ENCODE measurements around the gene TRIM69. TPM values are rescaled to one million over a fixed set of nuclear protein-coding genes. Genes with fewer than 3 reads are reported as not detected.
"Not testable (repeated sequence)": the region's sequence is repeated elsewhere in the genome, so short reads cannot be mapped to it uniquely, and the experiment has no call there.

TRIM69 gene
- total RNA-seq, 1 donor from 2014 or later, result 24.9 TPM

DNA sequence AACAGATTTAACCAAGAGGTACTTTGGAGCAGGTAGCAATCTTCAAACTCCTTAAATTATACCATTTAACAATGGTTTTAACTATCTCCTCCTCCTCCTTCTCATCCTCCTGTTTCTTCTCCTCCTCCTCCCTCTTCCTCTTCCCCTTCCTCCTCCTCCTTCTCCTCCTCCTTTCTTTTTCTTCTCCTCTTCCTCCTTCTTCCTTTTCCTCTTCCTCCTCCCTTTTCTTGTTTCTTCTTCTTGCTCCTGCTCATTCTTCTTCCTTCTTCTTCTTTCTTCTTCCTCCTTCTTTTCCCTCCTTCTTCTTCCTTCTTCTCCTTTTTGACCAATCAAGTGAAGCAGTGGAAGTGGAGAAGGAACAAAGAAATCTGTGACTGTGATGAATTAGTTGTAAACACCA, 39.3 kb upstream of the TRIM69 start:
- H3K4me3 Mint-ChIP-seq, result no peak overlapping the region
- H3K36me3 Mint-ChIP-seq, result no peaks in the 10 kb centered on the region
- peaks cover 5% of the 10 kb centered on the region for H3K9me3 Mint-ChIP-seq
- H3K27me3 Mint-ChIP-seq, result peaks cover 29% of the 10 kb centered on the region
- H3K4me1 Mint-ChIP-seq (ENCODE audit: unreplicated experiment), result no peaks in the 10 kb centered on the region
- DNase-seq (ENCODE audit: extremely low spot score, unreplicated experiment), result no peak
- H3K27ac Mint-ChIP-seq, result no peak overlapping the region
- TF ChIP-seq, protein P1, sequence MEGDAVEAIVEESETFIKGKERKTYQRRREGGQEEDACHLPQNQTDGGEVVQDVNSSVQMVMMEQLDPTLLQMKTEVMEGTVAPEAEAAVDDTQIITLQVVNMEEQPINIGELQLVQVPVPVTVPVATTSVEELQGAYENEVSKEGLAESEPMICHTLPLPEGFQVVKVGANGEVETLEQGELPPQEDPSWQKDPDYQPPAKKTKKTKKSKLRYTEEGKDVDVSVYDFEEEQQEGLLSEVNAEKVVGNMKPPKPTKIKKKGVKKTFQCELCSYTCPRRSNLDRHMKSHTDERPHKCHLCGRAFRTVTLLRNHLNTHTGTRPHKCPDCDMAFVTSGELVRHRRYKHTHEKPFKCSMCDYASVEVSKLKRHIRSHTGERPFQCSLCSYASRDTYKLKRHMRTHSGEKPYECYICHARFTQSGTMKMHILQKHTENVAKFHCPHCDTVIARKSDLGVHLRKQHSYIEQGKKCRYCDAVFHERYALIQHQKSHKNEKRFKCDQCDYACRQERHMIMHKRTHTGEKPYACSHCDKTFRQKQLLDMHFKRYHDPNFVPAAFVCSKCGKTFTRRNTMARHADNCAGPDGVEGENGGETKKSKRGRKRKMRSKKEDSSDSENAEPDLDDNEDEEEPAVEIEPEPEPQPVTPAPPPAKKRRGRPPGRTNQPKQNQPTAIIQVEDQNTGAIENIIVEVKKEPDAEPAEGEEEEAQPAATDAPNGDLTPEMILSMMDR (conservative IDR thresholded peaks at IDR 0.05), result no peak

DNA sequence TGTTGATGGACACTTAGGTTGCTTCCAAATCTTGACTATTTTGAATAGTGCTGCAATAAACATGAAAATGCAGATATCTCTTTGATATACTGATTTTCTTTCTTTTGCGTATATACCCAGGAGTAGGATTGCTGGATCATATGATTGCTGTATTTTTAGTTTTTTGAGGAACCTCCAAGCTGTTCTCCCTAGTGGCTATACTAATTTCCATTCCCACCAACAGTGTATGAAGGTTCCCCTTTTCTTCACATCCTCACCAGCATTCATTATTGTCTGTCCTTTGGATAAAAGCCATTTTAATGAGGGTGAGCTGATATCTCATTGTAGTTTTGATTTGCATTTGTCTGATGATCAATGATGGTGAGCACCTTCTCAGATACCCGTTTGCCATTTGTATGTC, 37.7 kb upstream of the TRIM69 start:
- no peaks in the 10 kb centered on the region for H3K36me3 Mint-ChIP-seq
- TF ChIP-seq, protein P1 (conservative IDR thresholded peaks at IDR 0.05), result no peak
- H3K27ac Mint-ChIP-seq, result no peak overlapping the region
- H3K27me3 Mint-ChIP-seq, result peaks cover 29% of the 10 kb centered on the region
- no peaks in the 10 kb centered on the region for H3K4me1 Mint-ChIP-seq (ENCODE audit: unreplicated experiment)
- H3K9me3 Mint-ChIP-seq, result peaks cover 5% of the 10 kb centered on the region
- no peak for DNase-seq (ENCODE audit: extremely low spot score, unreplicated experiment)
- H3K4me3 Mint-ChIP-seq, result no peak overlapping the region

GRCh38 chr15:44700676-44701075, 35.7 kb upstream of the TRIM69 start:
- not testable (repeated sequence) for H3K27ac Mint-ChIP-seq; H3K4me1 Mint-ChIP-seq (ENCODE audit: unreplicated experiment); H3K36me3 Mint-ChIP-seq; DNase-seq (ENCODE audit: extremely low spot score, unreplicated experiment); H3K9me3 Mint-ChIP-seq; H3K4me3 Mint-ChIP-seq
- peaks cover 28% of the 10 kb centered on the region for H3K27me3 Mint-ChIP-seq

GRCh38 chr15:44705986-44706385, 30.3 kb upstream of the TRIM69 start:
- H3K27ac Mint-ChIP-seq, result no peak overlapping the region
- DNase-seq (ENCODE audit: extremely low spot score, unreplicated experiment), result no peak
- H3K4me1 Mint-ChIP-seq (ENCODE audit: unreplicated experiment), result peaks cover 1% of the 10 kb centered on the region
- H3K27me3 Mint-ChIP-seq, result no peaks in the 10 kb centered on the region
- H3K36me3 Mint-ChIP-seq, result no peaks in the 10 kb centered on the region
- H3K9me3 Mint-ChIP-seq, result no peaks in the 10 kb centered on the region
- H3K4me3 Mint-ChIP-seq, result no peak overlapping the region
- TF ChIP-seq, protein P1 (conservative IDR thresholded peaks at IDR 0.05), result no peak

DNA sequence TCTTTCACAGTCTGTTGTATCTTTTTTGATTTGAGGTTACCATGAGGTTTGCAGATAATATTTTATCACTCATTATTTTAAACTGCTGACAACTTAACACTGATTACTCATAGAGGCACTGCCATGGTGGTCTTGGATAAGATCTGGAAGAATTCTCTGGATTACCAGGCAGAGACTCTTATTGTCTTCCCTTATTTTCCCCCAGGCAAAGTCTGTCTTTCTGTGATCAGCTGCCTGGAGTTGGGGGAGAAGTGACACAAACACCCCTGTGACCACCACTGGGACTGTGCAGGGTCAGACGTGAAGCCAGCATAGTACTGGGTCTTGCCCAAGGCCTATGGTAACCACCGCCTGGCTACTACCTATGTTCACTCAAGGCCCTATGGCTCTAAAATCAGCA, 29.9 kb upstream of the TRIM69 start:
- Mint-ChIP-seq H3K27ac (no peak overlapping the region), H3K36me3 (no peaks in the 10 kb centered on the region), H3K4me3 (no peak overlapping the region), H3K27me3 (no peaks in the 10 kb centered on the region), H3K9me3 (no peaks in the 10 kb centered on the region), H3K4me1 (ENCODE audit: unreplicated experiment) (peaks cover 3% of the 10 kb centered on the region)
- DNase-seq (ENCODE audit: extremely low spot score, unreplicated experiment), result no peak
- TF ChIP-seq, protein P1 (conservative IDR thresholded peaks at IDR 0.05), result no peak

- no peaks in the 10 kb centered on the region for H3K27me3 Mint-ChIP-seq
- H3K4me3 Mint-ChIP-seq, result no peak overlapping the region
- no peak for DNase-seq (ENCODE audit: extremely low spot score, unreplicated experiment)
- no peaks in the 10 kb centered on the region for H3K36me3 Mint-ChIP-seq
- H3K4me1 Mint-ChIP-seq (ENCODE audit: unreplicated experiment), result peaks cover 4% of the 10 kb centered on the region
- TF ChIP-seq, protein P1 (conservative IDR thresholded peaks at IDR 0.05), result no peak
- H3K9me3 Mint-ChIP-seq, result no peaks in the 10 kb centered on the region
- peak overlapping the region; percentile 57 for H3K27ac Mint-ChIP-seq
Measured at GRCh38 chr15:44706946-44707636, 29.2 kb upstream of the TRIM69 start.
